CD1c-positive myeloid dendritic cell (primary cell): ENCODE data around the gene ERICH6.
"Not testable (repeated sequence)": the region's sequence is repeated elsewhere in the genome, so short reads cannot be mapped to it uniquely, and the experiment has no call there.

Experiments used
- DNase-seq: peaks from one replicate; pipeline ENCODE4 v3.0.0-alpha.2; 2016; ENCODE audit errors: extremely low spot score

The ERICH6 gene

GRCh38 chr3:150682279-150682678 is 21.4 kb downstream of the ERICH6 start:
- DNase-seq = no peak

GRCh38 chr3:150681057-150681456 is 22.7 kb downstream of the ERICH6 start:
- no peak for DNase-seq

- no peak for DNase-seq
Measured at GRCh38 chr3:150680562-150680961, 23.2 kb downstream of the ERICH6 start.

GRCh38 chr3:150675587-150675986 is 28.1 kb downstream of the ERICH6 start:
- DNase-seq = no peak

GRCh38 chr3:150673966-150674365 is 29.8 kb downstream of the ERICH6 start:
- DNase-seq = no peak

GRCh38 chr3:150666167-150666566 is 37.6 kb downstream of the ERICH6 start:
- no peak for DNase-seq

- DNase-seq = no peak
Measured at GRCh38 chr3:150663461-150663860, 40.3 kb downstream of the ERICH6 start.

GRCh38 chr3:150662410-150663200 is 41.1 kb downstream of the ERICH6 start:
- peak; percentile 5 for DNase-seq

GRCh38 chr3:150656316-150656715 is 47.4 kb downstream of the ERICH6 start:
- DNase-seq = peak; percentile 52

- no peak for DNase-seq
Measured at GRCh38 chr3:150653110-150653561, 50.6 kb downstream of the ERICH6 start.

GRCh38 chr3:150640256-150640655 is 63.5 kb downstream of the ERICH6 start:
- DNase-seq = no peak

GRCh38 chr3:150639262-150639661 is 64.5 kb downstream of the ERICH6 start:
- no peak for DNase-seq

GRCh38 chr3:150636258-150636657 is 67.5 kb downstream of the ERICH6 start:
- DNase-seq = no peak

GRCh38 chr3:150635526-150635925 is 68.2 kb downstream of the ERICH6 start:
- peak; percentile 35 for DNase-seq

- DNase-seq = no peak
Measured at GRCh38 chr3:150635076-150635475, 68.6 kb downstream of the ERICH6 start.

GRCh38 chr3:150631515-150632221 is 72.1 kb downstream of the ERICH6 start:
- DNase-seq = no peak

- no peak for DNase-seq
Measured at GRCh38 chr3:150627557-150627956, 76.2 kb downstream of the ERICH6 start.

- DNase-seq = no peak
Measured at GRCh38 chr3:150626148-150626930, 77.4 kb downstream of the ERICH6 start.

- no peak for DNase-seq
Measured at GRCh38 chr3:150623945-150624344, 79.8 kb downstream of the ERICH6 start.

- DNase-seq = not testable (repeated sequence)
Measured at GRCh38 chr3:150622955-150623354, 80.8 kb downstream of the ERICH6 start.

GRCh38 chr3:150620002-150620689 is 83.6 kb downstream of the ERICH6 start:
- no peak for DNase-seq
